Measurements from ENCODE around the gene RGS4.

Gene RGS4

DNA sequence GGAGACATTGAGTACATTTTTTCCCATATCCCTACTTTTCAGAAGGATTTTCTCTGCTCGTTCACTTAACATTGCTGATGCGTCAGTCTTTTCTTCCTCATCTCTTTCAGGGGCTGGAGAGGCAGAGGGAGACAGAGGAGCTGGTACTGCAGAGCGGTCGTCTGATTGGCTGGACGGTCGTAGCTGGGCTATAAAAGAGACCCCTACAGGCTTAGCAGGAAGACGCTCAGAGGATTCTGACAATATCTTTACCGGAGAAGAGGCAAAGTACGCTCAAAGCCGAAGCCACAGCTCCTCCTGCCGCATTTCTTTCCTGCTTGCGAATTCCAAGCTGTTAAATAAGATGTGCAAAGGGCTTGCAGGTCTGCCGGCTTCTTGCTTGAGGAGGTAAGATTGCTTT is at the start of gene RGS4:
Gene RGS4 (plus strand): TSS at position 220 of the 400 bp plus-strand sequence. CDS start 124 bp downstream, at position 344.
- DNase-seq, result no peak

DNA sequence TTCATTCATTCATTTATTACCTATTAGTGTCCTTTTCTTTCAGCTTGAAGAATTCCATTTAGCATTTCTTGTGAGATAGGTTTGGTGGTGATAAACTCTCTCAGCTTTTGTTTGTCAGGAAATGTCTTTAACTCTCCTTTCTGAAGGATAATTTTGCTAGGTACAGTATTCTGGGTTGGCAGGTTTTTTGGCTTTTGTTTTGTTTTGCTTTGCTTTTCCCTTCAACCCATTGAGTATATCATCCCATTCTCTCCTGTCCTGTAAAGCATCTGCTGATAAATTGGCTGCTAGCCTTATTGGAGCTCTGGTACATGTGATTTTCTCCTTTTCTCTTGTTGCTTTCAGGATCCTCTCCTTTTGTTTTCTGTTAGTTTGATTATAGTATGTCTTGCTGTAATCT is 47.0 kb upstream of the RGS4 start:
- DNase-seq, result no peak

DNA sequence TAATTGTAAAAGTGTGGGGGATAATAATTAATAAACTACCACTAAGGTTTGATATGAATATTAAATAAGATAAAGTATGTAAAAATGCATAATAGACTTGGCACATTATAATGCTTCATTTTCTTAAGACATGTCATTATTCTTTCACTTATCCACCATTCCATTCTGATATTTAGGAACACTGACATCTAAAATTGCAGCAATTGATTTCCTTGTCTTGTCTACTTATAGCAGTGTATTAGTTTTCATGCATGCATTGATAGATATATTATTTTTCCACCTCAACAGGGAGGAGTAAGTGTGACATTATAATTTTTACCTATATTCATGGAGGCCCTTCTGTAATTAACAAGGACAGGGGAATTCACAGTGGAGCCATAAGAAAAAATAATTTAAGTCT is 41.6 kb upstream of the RGS4 start:
- DNase-seq, result no peak

DNA sequence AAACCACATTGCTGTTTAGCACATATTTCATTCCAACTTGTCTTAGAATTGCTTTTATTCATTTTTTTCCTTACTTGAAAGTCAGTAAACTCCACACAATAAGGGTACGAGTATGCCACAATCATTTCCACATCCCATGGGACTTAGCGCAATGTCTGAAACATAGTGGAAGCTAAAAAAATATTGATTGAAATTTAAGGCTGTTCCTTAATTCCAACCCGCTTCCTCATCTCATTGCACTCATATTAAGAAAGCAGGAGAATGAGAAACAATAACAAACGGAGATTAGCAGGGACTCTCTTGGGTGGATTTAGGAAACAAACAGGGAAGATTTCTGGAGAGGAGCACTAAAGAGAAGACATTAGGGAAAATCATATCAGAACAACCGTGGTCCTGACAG is 39.3 kb upstream of the RGS4 start:
- DNase-seq, result no peak

DNA sequence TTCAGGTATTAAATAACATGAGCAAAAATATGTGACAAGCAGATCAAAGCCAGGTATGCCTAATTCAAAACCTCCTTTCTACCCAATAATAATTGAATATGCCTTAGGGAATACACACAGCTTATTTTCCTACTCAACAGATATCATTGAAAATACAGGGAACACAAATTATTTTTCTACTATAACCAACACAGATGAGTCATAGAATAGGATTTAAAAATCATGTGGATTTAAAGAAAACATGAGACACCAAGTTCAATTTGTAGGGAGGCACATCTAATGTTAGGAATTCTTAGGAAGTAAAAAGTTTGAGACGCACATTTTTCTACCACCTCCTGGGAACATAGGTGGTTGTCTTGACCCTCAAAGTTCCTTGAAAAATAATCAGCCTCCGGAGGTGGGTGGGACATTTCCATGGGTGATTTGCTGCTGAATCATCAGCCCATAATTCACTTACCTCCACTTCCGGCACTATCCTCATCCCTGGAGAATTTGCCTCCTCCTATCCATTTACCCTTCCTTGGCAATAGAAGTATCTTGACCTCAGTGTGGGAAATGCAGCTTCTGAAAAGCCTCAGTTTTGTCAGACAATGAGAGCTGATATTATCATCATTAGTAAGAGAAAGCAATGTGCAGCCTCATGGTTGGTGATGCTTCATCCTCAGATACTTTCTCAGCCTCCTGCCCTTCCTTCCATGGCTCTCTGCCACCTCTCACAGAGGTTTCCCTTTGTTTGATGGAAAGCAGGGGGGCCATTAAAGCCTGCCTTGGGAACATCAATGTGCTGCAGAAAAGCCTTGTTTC is 33.5 kb upstream of the RGS4 start:
- no peak for DNase-seq

- no peak for DNase-seq
These were observed 32.5 kb upstream of the RGS4 start for GRCh38 chr1:163036671-163037070.

- DNase-seq, result no peak
These were observed 30.0 kb upstream of the RGS4 start for GRCh38 chr1:163038928-163039706.

DNA sequence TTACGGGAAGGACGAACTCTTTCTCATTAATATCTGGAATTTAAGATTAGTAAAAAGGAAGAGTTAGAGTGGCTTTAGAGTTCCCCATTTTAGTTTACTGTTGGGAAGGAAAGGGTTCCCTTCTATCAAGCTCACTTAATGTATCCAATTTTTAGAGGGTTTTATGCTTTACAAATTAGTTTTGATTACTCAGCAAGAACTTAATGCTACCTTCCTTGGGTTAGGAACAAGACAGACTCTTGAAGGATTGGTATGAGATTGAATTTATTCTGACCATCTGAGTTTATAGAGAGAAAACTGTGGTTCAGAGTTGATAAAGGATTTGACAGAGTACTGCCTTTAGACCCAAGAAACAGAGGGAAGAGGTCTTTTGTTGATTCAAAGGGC is 29.5 kb upstream of the RGS4 start:
- no peak for DNase-seq

DNA sequence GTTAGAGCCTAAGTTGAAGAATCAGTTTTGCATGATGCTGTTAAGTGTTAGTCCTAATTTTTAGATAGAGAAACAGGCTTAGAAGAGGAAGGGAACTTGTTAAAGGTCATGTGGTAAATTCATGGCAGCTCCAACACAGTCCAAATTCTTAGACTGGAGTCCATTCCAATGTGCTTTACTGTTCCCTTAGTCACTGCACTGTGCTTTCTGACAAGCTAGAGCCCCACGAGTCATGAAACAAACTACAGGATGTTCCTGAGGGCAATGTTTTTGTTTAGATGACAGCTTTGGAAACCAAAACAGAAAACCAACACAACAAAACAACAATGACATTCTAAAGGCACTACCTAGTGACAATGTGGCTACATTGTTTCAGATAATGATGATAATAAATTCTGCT is 23.1 kb upstream of the RGS4 start:
- no peak for DNase-seq

DNA sequence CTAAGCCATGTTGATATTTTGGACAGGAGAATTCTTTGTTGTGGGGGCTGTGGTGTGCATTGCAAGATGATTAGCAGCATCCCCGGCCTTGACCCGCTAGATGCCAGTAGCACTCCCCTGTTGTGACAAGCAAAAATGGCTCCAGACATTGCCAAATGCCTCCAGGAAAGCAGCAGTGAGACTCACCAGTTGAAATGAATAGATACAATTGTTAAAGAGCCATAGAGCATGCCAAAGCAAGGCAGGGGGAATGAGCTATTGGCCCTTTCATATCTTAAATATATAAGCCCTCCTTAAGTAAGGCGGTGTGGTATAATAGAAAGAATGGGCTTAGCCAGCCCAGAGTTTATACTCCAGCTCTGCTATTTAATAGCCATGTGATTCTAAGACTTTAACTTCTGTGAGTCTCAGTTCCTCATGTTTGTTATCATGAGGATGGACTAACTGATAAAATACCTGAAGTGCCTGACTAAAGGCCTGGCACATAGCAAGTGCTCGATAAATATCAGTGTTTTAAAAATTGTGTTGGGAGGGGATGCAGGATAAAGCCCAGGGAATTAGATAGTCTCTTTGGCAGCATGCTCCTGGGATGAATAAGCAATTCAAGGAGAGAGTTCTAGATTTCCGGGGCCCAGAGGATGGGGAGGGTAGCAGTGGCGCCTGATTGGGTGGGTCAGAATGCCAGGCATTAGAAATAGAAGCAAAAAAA is 21.1 kb upstream of the RGS4 start:
- no peak for DNase-seq

- no peak for DNase-seq
These were observed 20.3 kb upstream of the RGS4 start for GRCh38 chr1:163048869-163049268.

- no peak for DNase-seq
These were observed 19.9 kb upstream of the RGS4 start for GRCh38 chr1:163049296-163049695.

- DNase-seq, result no peak
These were observed 18.7 kb upstream of the RGS4 start for GRCh38 chr1:163050496-163050895.

GRCh38 chr1:163054181-163054591 is 15.0 kb upstream of the RGS4 start:
- no peak for DNase-seq

DNA sequence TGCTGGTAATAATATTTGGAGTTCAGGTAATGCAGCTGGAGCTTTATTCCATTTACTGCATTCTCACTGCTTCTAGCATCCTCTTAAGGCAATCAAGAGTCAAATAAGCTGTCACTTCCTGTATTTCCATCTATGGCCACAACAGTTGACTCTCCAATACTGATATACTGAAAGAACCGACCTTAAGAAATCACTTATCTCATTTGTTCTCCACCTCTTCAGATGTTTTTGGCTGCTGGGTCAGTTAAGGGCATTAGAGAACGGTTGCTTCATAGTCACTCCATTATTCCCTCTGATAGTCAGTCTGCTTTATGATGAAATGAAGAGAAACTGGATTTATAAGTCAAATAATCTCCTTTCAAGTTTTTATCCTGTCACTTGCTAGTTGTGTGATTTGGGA is 14.2 kb upstream of the RGS4 start:
- no peak for DNase-seq

GRCh38 chr1:163055531-163055930 is 13.6 kb upstream of the RGS4 start:
- no peak for DNase-seq

DNA sequence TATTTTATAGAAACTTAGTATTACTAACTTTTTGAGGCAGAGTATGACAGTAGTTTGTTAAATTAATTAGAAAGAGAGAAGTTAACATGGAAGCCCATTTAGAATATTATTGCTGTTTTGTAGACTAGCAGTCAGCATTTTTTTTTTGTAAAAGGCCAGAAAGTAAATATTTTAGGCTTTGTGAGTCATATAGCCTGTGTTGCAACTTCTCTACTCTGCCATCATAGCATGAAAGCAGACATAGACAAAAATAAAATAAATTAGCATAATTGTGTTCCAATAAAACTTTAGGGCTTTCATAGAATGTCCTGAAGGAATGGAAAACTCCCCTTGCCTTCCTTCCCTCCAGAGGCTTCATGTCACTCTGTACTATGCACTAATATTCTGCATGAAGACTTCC is 12.3 kb upstream of the RGS4 start:
- no peak for DNase-seq

DNA sequence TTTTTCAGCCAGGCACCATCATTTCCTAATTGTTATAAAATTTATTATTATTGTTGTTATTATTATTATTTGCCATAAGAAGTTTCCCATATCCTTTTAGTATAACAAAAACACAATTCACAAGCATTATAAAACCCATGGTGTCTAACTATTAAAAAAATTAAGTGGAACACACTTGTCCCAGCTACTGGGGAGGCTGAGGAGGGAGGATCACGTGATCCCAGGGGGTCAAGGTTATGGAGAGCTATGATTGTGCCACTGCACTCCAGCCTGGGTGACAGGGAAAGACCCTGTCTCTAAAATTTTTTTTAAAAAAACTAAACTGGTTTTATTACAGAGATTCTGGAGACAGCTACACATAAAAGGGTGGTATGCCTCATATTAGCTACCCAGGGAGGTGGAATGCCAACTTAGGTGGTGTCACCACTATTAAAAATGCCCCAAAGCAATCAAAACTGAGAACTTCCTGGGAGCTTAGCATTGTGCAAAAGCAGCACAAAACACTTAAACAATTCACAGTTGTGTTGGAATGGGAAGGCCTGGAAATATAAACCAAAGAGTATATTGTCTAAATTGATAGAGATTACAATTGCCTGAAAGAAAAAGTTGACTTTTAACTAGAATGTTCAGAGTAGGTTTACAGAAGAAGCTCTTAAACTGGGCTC is 8.7 kb upstream of the RGS4 start:
- DNase-seq, result no peak

- no peak for DNase-seq
These were observed 6.0 kb upstream of the RGS4 start for GRCh38 chr1:163063143-163063542.

DNA sequence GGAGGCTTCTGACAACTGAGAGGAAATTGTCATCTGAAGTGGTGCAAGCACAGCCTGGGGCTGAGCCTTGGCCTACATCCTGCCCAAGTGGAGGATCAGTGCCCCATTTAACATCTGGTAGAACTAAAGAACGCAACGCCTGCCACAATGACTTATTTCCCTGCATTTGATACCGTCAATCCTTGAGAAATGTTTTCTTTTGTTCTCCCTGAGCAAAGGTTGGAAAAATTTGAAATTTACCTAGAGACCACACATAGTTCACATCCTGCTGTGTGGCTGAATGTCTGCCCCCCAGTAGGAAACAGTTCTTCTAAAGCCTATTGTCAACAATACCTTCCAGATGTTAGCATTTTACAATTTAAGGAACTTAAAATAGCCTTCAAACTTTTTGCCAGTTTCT is 5.6 kb upstream of the RGS4 start:
- no peak for DNase-seq

- DNase-seq, result no peak
These were observed 3.0 kb upstream of the RGS4 start for GRCh38 chr1:163066168-163066567.

- no peak for DNase-seq
These were observed 2.5 kb upstream of the RGS4 start for GRCh38 chr1:163066686-163067085.

GRCh38 chr1:163068716-163069115 is 445 bp upstream of the RGS4 start:
- DNase-seq, result no peak
